HEK293T (cell line): ENCODE results near the gene DNAH10.

ENCODE experiments used
- CTCF ChIA-PET: fragments of 350-600 bp; formaldehyde crosslinking; extraction: SDS; loops from one replicate; lab custom pipeline; 2021; ENCODE audit warnings: antibody characterized with exemption, inconsistent platforms; lab: Yijun Ruan, JAX
- POLR2A ChIA-PET: fragments of 350-600 bp; formaldehyde crosslinking; extraction: SDS; loops from one replicate; lab custom pipeline; 2020; ENCODE audit warnings: antibody characterized with exemption, inconsistent platforms; lab: Yijun Ruan, JAX
- DNase-seq: peaks from one replicate; pipeline ENCODE4 v3.0.0; 2012; ENCODE audit warnings: mixed read lengths; ENCODE audit errors: extremely low spot score
- ARNT ChIP-seq: fragments of 450-650 bp; IDR thresholded peaks from 2 replicates; pipeline ENCODE4 v1.6.1; 2017; ENCODE audit warnings: mild to moderate bottlenecking
- BHLHE40 ChIP-seq: fragments of 450-650 bp; IDR thresholded peaks from 2 replicates; pipeline ENCODE4 v1.6.1; 2016; ENCODE audit warnings: mild to moderate bottlenecking, moderate library complexity, borderline replicate concordance
- CTBP1 ChIP-seq: fragments of 450-650 bp; IDR thresholded peaks from 2 replicates; pipeline ENCODE4 v1.6.1; 2016; ENCODE audit warnings: borderline replicate concordance
- ELF4 ChIP-seq: fragments of 450-650 bp; IDR thresholded peaks from 2 replicates; pipeline ENCODE4 v1.6.1; 2017; ENCODE audit warnings: antibody characterized with exemption
- FOXA1 ChIP-seq: fragments of 450-650 bp; IDR thresholded peaks from 2 replicates; pipeline ENCODE4 v1.6.1; 2016; ENCODE audit warnings: mild to moderate bottlenecking
- FOXK2 ChIP-seq: fragments of 450-650 bp; IDR thresholded peaks from 2 replicates; pipeline ENCODE4 v1.6.1; 2016; ENCODE audit warnings: mild to moderate bottlenecking
- FOXM1 ChIP-seq: fragments of 450-650 bp; IDR thresholded peaks from 2 replicates; pipeline ENCODE4 v1.6.1; 2017; ENCODE audit warnings: mild to moderate bottlenecking, borderline replicate concordance
- HDGF ChIP-seq: fragments of 450-650 bp; IDR thresholded peaks from 2 replicates; pipeline ENCODE4 v1.6.1; 2017; ENCODE audit warnings: antibody characterized with exemption, borderline replicate concordance
- L3MBTL2 ChIP-seq: fragments of 450-650 bp; conservative IDR thresholded peaks from 2 replicates; pipeline ENCODE4 v1.6.1; 2016; ENCODE audit warnings: mild to moderate bottlenecking
- LEF1 ChIP-seq: fragments of 450-650 bp; IDR thresholded peaks from 2 replicates; pipeline ENCODE4 v1.6.1; 2017; ENCODE audit warnings: mild to moderate bottlenecking, borderline replicate concordance
- NFRKB ChIP-seq: fragments of 450-650 bp; IDR thresholded peaks from 2 replicates; pipeline ENCODE4 v1.6.1; 2016; ENCODE audit warnings: mild to moderate bottlenecking, moderate library complexity
- PKNOX1 ChIP-seq: fragments of 450-650 bp; IDR thresholded peaks from 2 replicates; pipeline ENCODE4 v1.6.1; 2016
- SP1 ChIP-seq: fragments of 450-650 bp; IDR thresholded peaks from 2 replicates; pipeline ENCODE4 v1.6.1; 2017
- SUZ12 ChIP-seq: fragments of 450-650 bp; IDR thresholded peaks from 2 replicates; pipeline ENCODE4 v1.6.1; 2016; ENCODE audit warnings: mild to moderate bottlenecking
- TARDBP ChIP-seq: fragments of 450-650 bp; IDR thresholded peaks from 2 replicates; pipeline ENCODE4 v1.6.1; 2016
- ZNF384 ChIP-seq: fragments of 450-650 bp; IDR thresholded peaks from 2 replicates; pipeline ENCODE4 v1.6.1; 2016

The DNAH10 gene

GRCh38 chr12:123890536-123890902, 128.4 kb downstream of the DNAH10 start:
- ChIA-PET CTCF (no interaction called here), POLR2A (no interaction called here)
- TF ChIP-seq L3MBTL2 = no peak
- TF ChIP-seq TARDBP = no peak
- no peak for TF ChIP-seq ELF4
- no peak for TF ChIP-seq HDGF
- TF ChIP-seq FOXA1 = no peak

GRCh38 chr12:123891011-123891410, 128.9 kb downstream of the DNAH10 start:
- DNase-seq = no peak
- CTCF ChIA-PET = no interaction called here
- TF ChIP-seq HDGF (no peak), ELF4 (no peak), SP1 (no peak), ZNF384 (no peak), L3MBTL2 (no peak), FOXK2 (no peak), TARDBP (no peak), SUZ12 (no peak), NFRKB (no peak), LEF1 (no peak), FOXA1 (no peak), ARNT (no peak), PKNOX1 (no peak), BHLHE40 (no peak)
- POLR2A ChIA-PET = no interaction called here

More at GRCh38 chr12:123890536-123890902, 128.4 kb downstream of the DNAH10 start:
- DNase-seq = no peak

GRCh38 chr12:123891516-123892179, 129.5 kb downstream of the DNAH10 start:
- no peak for DNase-seq
- no peak for TF ChIP-seq PKNOX1
- no peak for TF ChIP-seq CTBP1
- ChIA-PET POLR2A (no interaction called here), CTCF (no interaction called here)

- ChIA-PET CTCF (no interaction called here), POLR2A (no interaction called here)
- no peak for DNase-seq
- TF ChIP-seq FOXK2 (no peak), ARNT (no peak), SP1 (no peak), CTBP1 (no peak), HDGF (no peak), LEF1 (no peak), BHLHE40 (no peak), TARDBP (no peak), SUZ12 (no peak), PKNOX1 (no peak), NFRKB (no peak), ZNF384 (no peak), ELF4 (no peak), FOXM1 (no peak), L3MBTL2 (no peak), FOXA1 (no peak)
Measured at GRCh38 chr12:123892180-123892559, 130.1 kb downstream of the DNAH10 start.

GRCh38 chr12:123892853-123893252, 130.8 kb downstream of the DNAH10 start:
- CTCF ChIA-PET = no interaction called here
- DNase-seq = no peak
- no peak for TF ChIP-seq CTBP1
- no peak for TF ChIP-seq FOXA1
- TF ChIP-seq HDGF = no peak
- TF ChIP-seq ARNT = no peak
- no peak for TF ChIP-seq ZNF384
- TF ChIP-seq SUZ12 = no peak
- no peak for TF ChIP-seq SP1
- TF ChIP-seq BHLHE40 = no peak
- TF ChIP-seq PKNOX1 = no peak
- no peak for TF ChIP-seq TARDBP
- TF ChIP-seq ELF4 = no peak
- TF ChIP-seq FOXM1 = no peak
- no peak for TF ChIP-seq LEF1
- POLR2A ChIA-PET = no interaction called here

- ChIA-PET CTCF (no interaction called here), POLR2A (no interaction called here)
- TF ChIP-seq FOXK2 (no peak), FOXM1 (no peak), L3MBTL2 (no peak), FOXA1 (no peak), TARDBP (no peak), NFRKB (no peak), BHLHE40 (no peak), SP1 (no peak), ELF4 (no peak), LEF1 (no peak), ZNF384 (no peak), ARNT (no peak)
- no peak for DNase-seq
Measured at GRCh38 chr12:123893276-123893675, 131.2 kb downstream of the DNAH10 start.
